IMR-90 (cell line): ENCODE measurements around the gene SENP7.

Source experiments
- CEBPB ChIP-seq: IDR thresholded peaks from 2 replicates; pipeline ENCODE4 v1.6.1; 2012; ENCODE audit warnings: low read depth, low read length, improper control_type of control experiment
- MAFK ChIP-seq: IDR thresholded peaks from 2 replicates; pipeline ENCODE4 v1.6.1; 2012; ENCODE audit warnings: low read depth, low read length, improper control_type of control experiment
- MXI1 ChIP-seq: IDR thresholded peaks from 2 replicates; pipeline ENCODE4 v1.6.1; 2012; ENCODE audit warnings: low read depth, mild to moderate bottlenecking, low read length, moderate library complexity, borderline replicate concordance
- POLR2A ChIP-seq: IDR thresholded peaks from 2 replicates; pipeline ENCODE4 v1.6.1; 2012; ENCODE audit warnings: mild to moderate bottlenecking, low read depth, low read length
- SMC3 ChIP-seq: fragments of 150-350 bp; IDR thresholded peaks from 2 replicates; pipeline ENCODE4 v1.6.1; 2016; ENCODE audit warnings: low read depth, mild to moderate bottlenecking, antibody characterized with exemption, low read length, moderate library complexity
- TF ChIP-seq, protein P1 (sequence below): conservative IDR thresholded peaks from 2 replicates; pipeline ENCODE4 v1.5.1; 2012; ENCODE audit warnings: mild to moderate bottlenecking, low read depth, low read length, improper control_type of control experiment
- TF ChIP-seq, protein P2 (sequence below): fragments of 150-350 bp; IDR thresholded peaks from 2 replicates; pipeline ENCODE4 v1.6.1; 2016; ENCODE audit warnings: low read depth, mild to moderate bottlenecking, low read length, moderate library complexity, borderline replicate concordance

DNA sequence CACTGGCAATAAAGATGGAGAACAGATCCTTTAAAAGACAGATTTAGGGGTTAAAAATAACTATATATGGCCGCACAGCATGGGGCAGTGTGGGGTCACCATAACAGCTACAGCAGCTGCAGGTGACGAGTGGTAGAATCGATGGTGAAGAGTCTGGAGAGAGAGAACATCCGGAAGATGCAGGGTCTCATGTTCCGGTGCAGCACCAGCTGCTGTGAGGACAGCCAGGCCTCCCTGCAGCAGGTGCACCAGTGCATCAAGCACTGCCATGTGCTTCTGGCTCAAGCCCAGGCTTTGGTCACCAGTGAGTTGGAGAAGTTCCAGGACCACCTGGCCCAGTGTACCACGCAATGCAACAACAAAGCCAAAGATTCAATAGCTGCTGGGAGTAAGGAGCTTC, 98.9 kb downstream of the SENP7 start:
- TF ChIP-seq SMC3 = no peak
- TF ChIP-seq, protein P1, sequence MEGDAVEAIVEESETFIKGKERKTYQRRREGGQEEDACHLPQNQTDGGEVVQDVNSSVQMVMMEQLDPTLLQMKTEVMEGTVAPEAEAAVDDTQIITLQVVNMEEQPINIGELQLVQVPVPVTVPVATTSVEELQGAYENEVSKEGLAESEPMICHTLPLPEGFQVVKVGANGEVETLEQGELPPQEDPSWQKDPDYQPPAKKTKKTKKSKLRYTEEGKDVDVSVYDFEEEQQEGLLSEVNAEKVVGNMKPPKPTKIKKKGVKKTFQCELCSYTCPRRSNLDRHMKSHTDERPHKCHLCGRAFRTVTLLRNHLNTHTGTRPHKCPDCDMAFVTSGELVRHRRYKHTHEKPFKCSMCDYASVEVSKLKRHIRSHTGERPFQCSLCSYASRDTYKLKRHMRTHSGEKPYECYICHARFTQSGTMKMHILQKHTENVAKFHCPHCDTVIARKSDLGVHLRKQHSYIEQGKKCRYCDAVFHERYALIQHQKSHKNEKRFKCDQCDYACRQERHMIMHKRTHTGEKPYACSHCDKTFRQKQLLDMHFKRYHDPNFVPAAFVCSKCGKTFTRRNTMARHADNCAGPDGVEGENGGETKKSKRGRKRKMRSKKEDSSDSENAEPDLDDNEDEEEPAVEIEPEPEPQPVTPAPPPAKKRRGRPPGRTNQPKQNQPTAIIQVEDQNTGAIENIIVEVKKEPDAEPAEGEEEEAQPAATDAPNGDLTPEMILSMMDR = no peak
- TF ChIP-seq POLR2A = no peak
- no peak for TF ChIP-seq MAFK
- TF ChIP-seq, protein P2, sequence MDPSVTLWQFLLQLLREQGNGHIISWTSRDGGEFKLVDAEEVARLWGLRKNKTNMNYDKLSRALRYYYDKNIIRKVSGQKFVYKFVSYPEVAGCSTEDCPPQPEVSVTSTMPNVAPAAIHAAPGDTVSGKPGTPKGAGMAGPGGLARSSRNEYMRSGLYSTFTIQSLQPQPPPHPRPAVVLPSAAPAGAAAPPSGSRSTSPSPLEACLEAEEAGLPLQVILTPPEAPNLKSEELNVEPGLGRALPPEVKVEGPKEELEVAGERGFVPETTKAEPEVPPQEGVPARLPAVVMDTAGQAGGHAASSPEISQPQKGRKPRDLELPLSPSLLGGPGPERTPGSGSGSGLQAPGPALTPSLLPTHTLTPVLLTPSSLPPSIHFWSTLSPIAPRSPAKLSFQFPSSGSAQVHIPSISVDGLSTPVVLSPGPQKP = no peak
- no peak for TF ChIP-seq CEBPB
- TF ChIP-seq MXI1 = no peak
